ENCODE data around the gene UHRF2. TPM values are rescaled to one million over a fixed set of nuclear protein-coding genes. Genes with fewer than 3 reads are reported as not detected.

UHRF2 gene
- total and polyA plus RNA-seq, 2 donors (not counting 3 experiments of a cell fraction or from before 2014, with no cell fraction given) = 63.5 to 101 TPM

DNA sequence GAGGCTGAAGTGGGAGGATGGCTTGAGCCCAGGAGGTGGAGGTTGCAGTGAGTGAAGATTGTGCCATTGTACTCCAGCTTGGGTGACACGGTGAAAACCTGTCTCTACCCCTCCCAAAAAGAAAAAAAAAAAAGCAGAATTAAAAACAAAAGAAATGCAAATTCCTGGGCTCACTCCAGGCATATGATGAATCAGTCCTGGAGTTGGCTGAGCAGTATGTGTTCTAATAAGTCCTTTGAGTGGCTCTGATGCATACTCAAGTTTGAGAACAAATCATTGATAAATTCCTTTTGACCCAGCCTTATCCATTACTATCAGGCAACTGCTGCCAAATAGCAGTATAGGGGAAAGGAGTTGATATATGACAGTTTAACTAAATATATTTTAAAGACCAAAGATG lies 28.3 kb downstream of the UHRF2 start:
- FAIRE-seq = no peak
- TF ChIP-seq POLR2AphosphoS5 (IDR thresholded peaks at IDR 0.05; ENCODE audit: insufficient read depth, low read depth, low read length) = no peak
- TF ChIP-seq JUN (IDR thresholded peaks at IDR 0.05; ENCODE audit: borderline replicate concordance, insufficient read depth, insufficient read length, low read depth) = no peak
- no peak for TF ChIP-seq EZH2 (IDR thresholded peaks at IDR 0.05; ENCODE audit: borderline replicate concordance, low read depth, low read length, severe bottlenecking)
- TF ChIP-seq, protein P1, sequence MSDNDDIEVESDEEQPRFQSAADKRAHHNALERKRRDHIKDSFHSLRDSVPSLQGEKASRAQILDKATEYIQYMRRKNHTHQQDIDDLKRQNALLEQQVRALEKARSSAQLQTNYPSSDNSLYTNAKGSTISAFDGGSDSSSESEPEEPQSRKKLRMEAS (IDR thresholded peaks at IDR 0.05; ENCODE audit: insufficient read depth, insufficient read length) = no peak
- no peak for TF ChIP-seq GATA2 (IDR thresholded peaks at IDR 0.05; ENCODE audit: insufficient read depth, insufficient read length, low read depth, low read length)
- TF ChIP-seq POLR2A (IDR thresholded peaks at IDR 0.05; ENCODE audit: low read depth, low read length) = no peak
- Histone ChIP-seq H3K36me3 (ENCODE audit: control insufficient read depth in 2 of 2, extremely low read depth in 1 of 2, insufficient read depth in 2 of 2, low read length in 2 of 2) (peaks cover 2 to 5% of the 10 kb centered on the region in 2 experiments), H3K27ac (ENCODE audit: insufficient read depth, low read depth, low read length) (no peak overlapping the region), H3K9me3 (replicated peaks; ENCODE audit: control insufficient read depth, insufficient read depth, low read length) (no peaks in the 10 kb centered on the region), H3K9ac (replicated peaks; ENCODE audit: extremely low read depth, insufficient read depth, low read length) (no peak overlapping the region), H3K79me2 (ENCODE audit: control insufficient read depth, insufficient read depth, low read length) (peaks cover 100% of the 10 kb centered on the region), H2AFZ (ENCODE audit: low read depth, low read length) (no peak overlapping the region), H3K27me3 (ENCODE audit: control insufficient read depth in 2 of 2, insufficient read depth in 2 of 2, low read length in 2 of 2) (no peaks in the 10 kb centered on the region), H3K4me2 (ENCODE audit: insufficient read depth, low read length) (no peak overlapping the region), H3K4me1 (ENCODE audit: control insufficient read depth, extremely low read depth, insufficient read depth, low read length) (peaks cover 4% of the 10 kb centered on the region), H3K4me3 (replicated peaks in 1 of 3; ENCODE audit: insufficient read depth in 1 of 3, low read depth in 1 of 3, low read length in 3 of 3) (no peak overlapping the region), H3K9me1 (replicated peaks; ENCODE audit: control insufficient read depth, extremely low read depth, insufficient read depth, low read length) (no peaks in the 10 kb centered on the region), H4K20me1 (replicated peaks; ENCODE audit: control insufficient read depth, extremely low read depth, insufficient read depth, low read length) (no peaks in the 10 kb centered on the region)
- intact Hi-C loops (cut with micrococcal nuclease) (no loop called here), dilution Hi-C loops (cut with MboI; ENCODE audit: extremely low pct_ligation_motif_present, low sequenced_read_pairs) (no loop called here)
- ChIA-PET CTCF (interaction anchor here (1.2 kb wide), 1 partner anchor 10 kb away, joined by 3 read pairs; no protein-coding TSS in a partner anchor), POLR2A (no interaction called here)
- DNase-seq (ENCODE audit: low read depth, low spot score) = no peak
- no TSS peak for BruUV-seq (replicated peaks)

DNA sequence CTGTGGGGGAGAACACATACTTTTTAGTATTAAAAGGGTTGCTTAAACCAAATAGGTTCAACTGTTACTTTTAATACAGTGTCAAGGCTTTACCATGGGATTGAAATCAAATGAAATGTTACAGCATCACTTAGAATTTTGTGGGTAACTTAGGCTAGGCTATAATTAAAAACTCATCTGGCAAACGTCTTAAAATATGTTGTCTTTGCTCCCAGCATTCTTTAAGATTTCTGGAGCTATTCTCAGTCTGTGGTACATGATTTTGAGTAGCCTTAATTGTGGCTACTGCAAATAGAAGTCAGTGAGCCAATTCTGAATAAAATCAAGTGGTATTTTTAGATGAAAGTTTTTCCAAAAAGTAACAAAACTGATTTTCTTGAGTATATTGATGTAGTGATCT lies 30.7 kb downstream of the UHRF2 start:
- H3K9me3 ChIP-seq (replicated peaks; ENCODE audit: control insufficient read depth, insufficient read depth, low read length) = no peaks in the 10 kb centered on the region
- POLR2A ChIA-PET = interaction anchor here (0.6 kb wide), 1 partner anchor 28 kb away, joined by 5 read pairs; no protein-coding TSS in a partner anchor
- H3K9me1 ChIP-seq (replicated peaks; ENCODE audit: control insufficient read depth, extremely low read depth, insufficient read depth, low read length) = no peaks in the 10 kb centered on the region
- dilution Hi-C loops (cut with MboI; ENCODE audit: extremely low pct_ligation_motif_present, low sequenced_read_pairs) = no loop called here
- no peaks in the 10 kb centered on the region for H3K27me3 ChIP-seq (ENCODE audit: control insufficient read depth in 2 of 2, insufficient read depth in 2 of 2, low read length in 2 of 2)
- TF ChIP-seq JUN (IDR thresholded peaks at IDR 0.05; ENCODE audit: borderline replicate concordance, insufficient read depth, insufficient read length, low read depth) = no peak
- TF ChIP-seq, protein P2, sequence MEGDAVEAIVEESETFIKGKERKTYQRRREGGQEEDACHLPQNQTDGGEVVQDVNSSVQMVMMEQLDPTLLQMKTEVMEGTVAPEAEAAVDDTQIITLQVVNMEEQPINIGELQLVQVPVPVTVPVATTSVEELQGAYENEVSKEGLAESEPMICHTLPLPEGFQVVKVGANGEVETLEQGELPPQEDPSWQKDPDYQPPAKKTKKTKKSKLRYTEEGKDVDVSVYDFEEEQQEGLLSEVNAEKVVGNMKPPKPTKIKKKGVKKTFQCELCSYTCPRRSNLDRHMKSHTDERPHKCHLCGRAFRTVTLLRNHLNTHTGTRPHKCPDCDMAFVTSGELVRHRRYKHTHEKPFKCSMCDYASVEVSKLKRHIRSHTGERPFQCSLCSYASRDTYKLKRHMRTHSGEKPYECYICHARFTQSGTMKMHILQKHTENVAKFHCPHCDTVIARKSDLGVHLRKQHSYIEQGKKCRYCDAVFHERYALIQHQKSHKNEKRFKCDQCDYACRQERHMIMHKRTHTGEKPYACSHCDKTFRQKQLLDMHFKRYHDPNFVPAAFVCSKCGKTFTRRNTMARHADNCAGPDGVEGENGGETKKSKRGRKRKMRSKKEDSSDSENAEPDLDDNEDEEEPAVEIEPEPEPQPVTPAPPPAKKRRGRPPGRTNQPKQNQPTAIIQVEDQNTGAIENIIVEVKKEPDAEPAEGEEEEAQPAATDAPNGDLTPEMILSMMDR (IDR thresholded peaks at IDR 0.05; ENCODE audit: extremely low read depth in 1 of 2, insufficient read depth in 1 of 2, low read depth in 1 of 2, low read length in 2 of 2) = no peak
- TF ChIP-seq POLR2AphosphoS5 (IDR thresholded peaks at IDR 0.05; ENCODE audit: insufficient read depth, low read depth, low read length) = no peak
- TF ChIP-seq EZH2 (IDR thresholded peaks at IDR 0.05; ENCODE audit: borderline replicate concordance, low read depth, low read length, severe bottlenecking) = no peak
- no peak for TF ChIP-seq POLR2A (IDR thresholded peaks at IDR 0.05; ENCODE audit: low read depth, low read length)
- TF ChIP-seq, protein P1 (IDR thresholded peaks at IDR 0.05; ENCODE audit: insufficient read depth, insufficient read length) = no peak
- no peak for TF ChIP-seq GATA2 (IDR thresholded peaks at IDR 0.05; ENCODE audit: insufficient read depth, insufficient read length, low read depth, low read length)
- TF ChIP-seq MYC (IDR thresholded peaks at IDR 0.05; ENCODE audit: low read depth, low read length) = no peak
- TF ChIP-seq FOS (IDR thresholded peaks at IDR 0.05; ENCODE audit: borderline replicate concordance, insufficient read depth, low read length) = no peak
- no peak overlapping the region for H3K4me3 ChIP-seq (replicated peaks in 1 of 3; ENCODE audit: insufficient read depth in 1 of 3, low read depth in 1 of 3, low read length in 3 of 3)
- no peak overlapping the region for H3K27ac ChIP-seq (ENCODE audit: insufficient read depth, low read depth, low read length)
- peaks cover 2 to 4% of the 10 kb centered on the region in 2 experiments for H3K36me3 ChIP-seq (ENCODE audit: control insufficient read depth in 2 of 2, extremely low read depth in 1 of 2, insufficient read depth in 2 of 2, low read length in 2 of 2)
- H3K4me2 ChIP-seq (ENCODE audit: insufficient read depth, low read length) = no peak overlapping the region
- CTCF ChIA-PET = interaction anchor here (1.4 kb wide), 1 partner anchor 89 kb away, joined by 4 read pairs; no protein-coding TSS in a partner anchor
- H3K79me2 ChIP-seq (ENCODE audit: control insufficient read depth, insufficient read depth, low read length) = peaks cover 100% of the 10 kb centered on the region
- BruUV-seq (replicated peaks) = no TSS peak
- no peak overlapping the region for H3K9ac ChIP-seq (replicated peaks; ENCODE audit: extremely low read depth, insufficient read depth, low read length)
- intact Hi-C loops (cut with micrococcal nuclease) = no loop called here
- peaks cover 3% of the 10 kb centered on the region for H4K20me1 ChIP-seq (replicated peaks; ENCODE audit: control insufficient read depth, extremely low read depth, insufficient read depth, low read length)
- DNase-seq (ENCODE audit: low read depth, low spot score) (no peak), FAIRE-seq (peak; percentile 33)
- no peak overlapping the region for H2AFZ ChIP-seq (ENCODE audit: low read depth, low read length)
- H3K4me1 ChIP-seq (ENCODE audit: control insufficient read depth, extremely low read depth, insufficient read depth, low read length) = peaks cover 14% of the 10 kb centered on the region
